ENCODE measurements around the gene ZNF382.
"Not testable (repeated sequence)": the region's sequence is repeated elsewhere in the genome, so short reads cannot be mapped to it uniquely, and the experiment has no call there.

Gene ZNF382

GRCh38 chr19:36605101-36605876 lies at the start of gene ZNF382:
TSS of gene ZNF382 (plus strand) at chr19:36605313. CDS start at chr19:36609915, 4,602 bp downstream.
- FAIRE-seq (peak; percentile 16), DNase-seq (ENCODE audit: insufficient read length, low spot score) (peak; percentile 79)

GRCh38 chr19:36564391-36564790 lies 40.7 kb upstream of the ZNF382 start:
- FAIRE-seq (no peak), DNase-seq (ENCODE audit: insufficient read length, low spot score) (no peak)

GRCh38 chr19:36572593-36573019 lies 32.5 kb upstream of the ZNF382 start:
- DNase-seq (ENCODE audit: insufficient read length, low spot score) (no peak), FAIRE-seq (no peak)

- FAIRE-seq (peak; percentile 76), DNase-seq (ENCODE audit: insufficient read length, low spot score) (peak; percentile 88)
Observed at GRCh38 chr19:36573020-36573894, 31.9 kb upstream of the ZNF382 start, which contains the start of gene ZNF529. TSS of gene ZNF529 (minus strand) at chr19:36573292. CDS start at chr19:36572346, 946 bp downstream.

GRCh38 chr19:36573895-36574720 lies 31.0 kb upstream of the ZNF382 start:
- DNase-seq (ENCODE audit: insufficient read length, low spot score), result no peak
- no peak for FAIRE-seq

GRCh38 chr19:36574741-36575140 lies 30.4 kb upstream of the ZNF382 start:
- DNase-seq (ENCODE audit: insufficient read length, low spot score) (no peak), FAIRE-seq (no peak)

GRCh38 chr19:36577271-36577996 lies 27.7 kb upstream of the ZNF382 start:
- peak; percentile 13 for DNase-seq (ENCODE audit: insufficient read length, low spot score)

GRCh38 chr19:36579255-36579654 lies 25.9 kb upstream of the ZNF382 start:
- FAIRE-seq (no peak), DNase-seq (ENCODE audit: insufficient read length, low spot score) (no peak)

More at GRCh38 chr19:36577271-36577996, 27.7 kb upstream of the ZNF382 start:
- no peak for FAIRE-seq

- not testable (repeated sequence) for DNase-seq (ENCODE audit: insufficient read length, low spot score); FAIRE-seq
Observed at GRCh38 chr19:36602681-36603080, 2.4 kb upstream of the ZNF382 start.

GRCh38 chr19:36604656-36605100 lies 435 bp upstream of the ZNF382 start:
- peak; percentile 48 for DNase-seq (ENCODE audit: insufficient read length, low spot score)
- peak; percentile 64 for FAIRE-seq

- DNase-seq (ENCODE audit: insufficient read length, low spot score) (peak; percentile 6), FAIRE-seq (peak; percentile 73)
Observed at GRCh38 chr19:36605877-36606478, 865 bp downstream of the ZNF382 start.

GRCh38 chr19:36627057-36627456 lies 21.9 kb downstream of the ZNF382 start:
- DNase-seq (ENCODE audit: insufficient read length, low spot score) (no peak), FAIRE-seq (no peak)

GRCh38 chr19:36635342-36635741 lies 30.2 kb downstream of the ZNF382 start:
- DNase-seq (ENCODE audit: insufficient read length, low spot score) (no peak), FAIRE-seq (no peak)

- FAIRE-seq, result peak; percentile 65
Observed at GRCh38 chr19:36638862-36639510, 33.9 kb downstream of the ZNF382 start.

GRCh38 chr19:36646746-36647145 lies 41.6 kb downstream of the ZNF382 start:
- FAIRE-seq (no peak), DNase-seq (ENCODE audit: insufficient read length, low spot score) (no peak)

More at GRCh38 chr19:36638862-36639510, 33.9 kb downstream of the ZNF382 start:
- no peak for DNase-seq (ENCODE audit: insufficient read length, low spot score)

- FAIRE-seq (no peak), DNase-seq (ENCODE audit: insufficient read length, low spot score) (no peak)
Observed at GRCh38 chr19:36652958-36653357, 47.8 kb downstream of the ZNF382 start.

- FAIRE-seq (no peak), DNase-seq (ENCODE audit: insufficient read length, low spot score) (no peak)
Observed at GRCh38 chr19:36665832-36666231, 60.7 kb downstream of the ZNF382 start.

GRCh38 chr19:36668646-36669045 lies 63.5 kb downstream of the ZNF382 start:
- DNase-seq (ENCODE audit: insufficient read length, low spot score), result no peak
- FAIRE-seq, result no peak

GRCh38 chr19:36672368-36672767 lies 67.3 kb downstream of the ZNF382 start:
- FAIRE-seq (no peak), DNase-seq (ENCODE audit: insufficient read length, low spot score) (no peak)

Measured in HTR-8/SVneo (cell line).